Measurements from ENCODE around the gene HTT. TPM values are rescaled to one million over a fixed set of nuclear protein-coding genes. Genes with fewer than 3 reads are reported as not detected.

Gene HTT
- total RNA-seq, 3 donors from 2014 or later (not counting 1 experiment from before 2014, with no cell fraction given), result 132 to 175 (median 165) TPM

- no peaks in the 10 kb centered on the region for H3K27me3 Mint-ChIP-seq (ENCODE audit: low read depth in 2 of 2)
- no peaks in the 10 kb centered on the region for H3K27me3 ChIP-seq (ENCODE audit: control insufficient read depth, insufficient read depth, low read length)
- DNase-seq (no peak), ATAC-seq (no peak)
- H3K36me3 Mint-ChIP-seq, result no peaks in the 10 kb centered on the region
- H3K4me1 ChIP-seq (ENCODE audit: control insufficient read depth, insufficient read depth, low read length), result peaks cover 14% of the 10 kb centered on the region
- H3K4me1 Mint-ChIP-seq, result peaks cover 6 to 12% of the 10 kb centered on the region in 2 donors
- no peak overlapping the region for H3K4me3 ChIP-seq (ENCODE audit: low read length)
- intact Hi-C loops (cut with micrococcal nuclease), result no loop called here
- H3K9me3 Mint-ChIP-seq, result no peaks in the 10 kb centered on the region
- H3K9me3 ChIP-seq (ENCODE audit: control insufficient read depth, insufficient read depth, low read length), result no peaks in the 10 kb centered on the region
- H3K27ac Mint-ChIP-seq, result peak overlapping the region; percentile 48 to 56
- no peak overlapping the region for H3K27ac ChIP-seq (ENCODE audit: low read length)
- no peak overlapping the region for H3K4me3 Mint-ChIP-seq
- 92% methylated on average over 16 of the region's 16 CpGs for WGBS (ENCODE audit: insufficient coverage)
- H3K36me3 ChIP-seq (ENCODE audit: control insufficient read depth, insufficient read depth, low read length), result peaks cover 3% of the 10 kb centered on the region
- TF ChIP-seq CTCF (IDR thresholded peaks at IDR 0.05), result no peak
Observed at GRCh38 chr4:3246458-3247398, 172.2 kb downstream of the HTT start.

GRCh38 chr4:3247399-3248177, 173.1 kb downstream of the HTT start:
- Mint-ChIP-seq H3K27me3 (ENCODE audit: low read depth in 2 of 2) (no peaks in the 10 kb centered on the region), H3K4me1 (peaks cover 6 to 12% of the 10 kb centered on the region in 2 donors), H3K36me3 (no peaks in the 10 kb centered on the region), H3K27ac (no peak overlapping the region), H3K9me3 (no peaks in the 10 kb centered on the region), H3K4me3 (no peak overlapping the region)
- H3K36me3 ChIP-seq (ENCODE audit: control insufficient read depth, insufficient read depth, low read length), result peaks cover 3% of the 10 kb centered on the region
- H3K27me3 ChIP-seq (ENCODE audit: control insufficient read depth, insufficient read depth, low read length), result no peaks in the 10 kb centered on the region
- TF ChIP-seq CTCF (IDR thresholded peaks at IDR 0.05), result no peak
- ATAC-seq (no peak), DNase-seq (no peak)
- H3K9me3 ChIP-seq (ENCODE audit: control insufficient read depth, insufficient read depth, low read length), result no peaks in the 10 kb centered on the region
- WGBS (ENCODE audit: insufficient coverage), result 95% methylated on average over 21 of the region's 21 CpGs
- peaks cover 14% of the 10 kb centered on the region for H3K4me1 ChIP-seq (ENCODE audit: control insufficient read depth, insufficient read depth, low read length)
- intact Hi-C loops (cut with micrococcal nuclease), result no loop called here
- H3K4me3 ChIP-seq (ENCODE audit: low read length), result no peak overlapping the region
- H3K27ac ChIP-seq (ENCODE audit: low read length), result no peak overlapping the region

DNA sequence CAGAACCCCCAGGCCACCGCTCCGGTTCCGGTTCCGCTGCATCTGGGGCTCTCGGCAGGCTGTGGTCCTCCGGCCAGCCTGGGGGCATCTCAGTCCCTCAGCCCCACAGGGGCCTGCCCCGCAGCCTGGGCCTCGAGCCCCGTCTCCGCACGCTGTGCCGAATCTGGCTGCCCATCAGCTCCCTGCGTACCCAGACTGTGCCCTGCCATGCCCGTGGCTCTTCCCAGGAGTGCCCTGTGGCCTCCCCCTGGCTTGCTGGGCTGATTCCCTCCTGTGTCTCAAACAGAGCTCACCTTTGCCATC, 173.6 kb downstream of the HTT start:
- DNase-seq (no peak), ATAC-seq (no peak)
- H3K27me3 Mint-ChIP-seq (ENCODE audit: low read depth in 2 of 2), result no peaks in the 10 kb centered on the region
- no peak overlapping the region for H3K4me3 Mint-ChIP-seq
- no peak overlapping the region for H3K4me3 ChIP-seq (ENCODE audit: low read length)
- H3K27me3 ChIP-seq (ENCODE audit: control insufficient read depth, insufficient read depth, low read length), result no peaks in the 10 kb centered on the region
- no peaks in the 10 kb centered on the region for H3K9me3 ChIP-seq (ENCODE audit: control insufficient read depth, insufficient read depth, low read length)
- WGBS (ENCODE audit: insufficient coverage), result 97% methylated on average over 14 of the region's 14 CpGs
- peaks cover 6 to 12% of the 10 kb centered on the region in 2 donors for H3K4me1 Mint-ChIP-seq
- no peaks in the 10 kb centered on the region for H3K9me3 Mint-ChIP-seq
- no peak overlapping the region for H3K27ac Mint-ChIP-seq
- H3K27ac ChIP-seq (ENCODE audit: low read length), result no peak overlapping the region
- no peak for TF ChIP-seq CTCF (IDR thresholded peaks at IDR 0.05)
- H3K36me3 Mint-ChIP-seq, result no peaks in the 10 kb centered on the region
- H3K36me3 ChIP-seq (ENCODE audit: control insufficient read depth, insufficient read depth, low read length), result peaks cover 2% of the 10 kb centered on the region
- H3K4me1 ChIP-seq (ENCODE audit: control insufficient read depth, insufficient read depth, low read length), result peaks cover 14% of the 10 kb centered on the region
- intact Hi-C loops (cut with micrococcal nuclease), result no loop called here
